ENCODE measurements around the gene ABCC6. TPM values are rescaled to one million over a fixed set of nuclear protein-coding genes. Genes with fewer than 3 reads are reported as not detected.

Gene ABCC6
- total and polyA plus RNA-seq, 10 of the 15 experiments (the other 5 are each of a cell fraction or from before 2014, with no cell fraction given): 0.05 to 0.13 (median 0.06) TPM; not detected in 5

DNA sequence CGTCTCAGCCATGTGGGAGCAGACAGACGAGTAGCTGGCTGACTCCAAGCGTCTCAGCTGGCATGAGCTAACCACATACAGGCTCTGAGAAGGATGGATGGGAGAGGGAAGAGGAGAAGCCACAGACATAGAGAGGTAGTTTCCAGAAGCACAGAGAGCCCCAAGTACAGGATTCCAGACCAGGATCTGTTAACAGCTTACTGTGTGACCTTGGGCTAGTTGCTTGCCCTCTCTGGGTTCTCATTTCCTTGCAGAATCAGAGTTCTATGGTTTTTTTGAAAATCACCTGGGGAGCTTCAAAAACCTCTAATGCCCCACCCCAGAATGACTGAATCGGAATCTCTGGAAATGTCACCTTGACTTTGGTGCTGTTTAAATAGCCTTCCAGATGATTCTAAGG is 60.2 kb downstream of the ABCC6 start:
- no TSS peak for BruUV-seq (replicated peaks)
- no peaks in the 10 kb centered on the region for H3K4me1 ChIP-seq (ENCODE audit: control insufficient read depth, insufficient read depth, low read length)
- ChIA-PET CTCF (interaction anchor here (1.2 kb wide), 1 partner anchor 25 kb away, joined by 4 read pairs; no protein-coding TSS in a partner anchor), SMC1A (ENCODE audit: uncharacterized antibody, unreplicated experiment) (no interaction called here), POLR2A (interaction anchor here (0.6 kb wide), 1 partner anchor 274 kb away, joined by 4 read pairs; no protein-coding TSS in a partner anchor), RAD21 (ENCODE audit: unreplicated experiment) (no interaction called here)
- no peaks in the 10 kb centered on the region for H3K36me3 ChIP-seq (ENCODE audit: control insufficient read depth in 2 of 2, insufficient read depth in 2 of 2, low read length in 1 of 2)
- H3K9ac ChIP-seq (ENCODE audit: control insufficient read depth, insufficient read depth, low read length): no peak overlapping the region
- no peaks in the 10 kb centered on the region for H3K27me3 ChIP-seq (replicated peaks in 1 of 2; ENCODE audit: control insufficient read depth in 2 of 2, insufficient read depth in 2 of 2, low read length in 1 of 2)
- no peak overlapping the region for H3K4me2 ChIP-seq (ENCODE audit: control insufficient read depth, insufficient read depth)
- in situ Hi-C loops (cut with MboI): no loop called here
- no peak for FAIRE-seq
- H3K4me3 ChIP-seq: no peak overlapping the region
- intact Hi-C loops (cut with micrococcal nuclease; ENCODE audit: unreplicated experiment): no loop called here
- TF ChIP-seq GABPA (IDR thresholded peaks at IDR 0.05; ENCODE audit: low read depth) (no peak), IKZF2 (IDR thresholded peaks at IDR 0.05) (no peak), POLR2AphosphoS5 (IDR thresholded peaks at IDR 0.05; ENCODE audit: low read length) (no peak)
- no peaks in the 10 kb centered on the region for H4K20me1 ChIP-seq (ENCODE audit: control insufficient read depth, insufficient read depth)
- peaks cover 7% of the 10 kb centered on the region; the same call in 2 of the 3 replicates for H3K9me3 ChIP-seq (replicated peaks; ENCODE audit: control insufficient read depth, insufficient read depth, low read length)
- ATAC-seq: no peak
- no peaks in the 10 kb centered on the region for H3K79me2 ChIP-seq (ENCODE audit: control insufficient read depth, insufficient read depth, low read length)
- H2AFZ ChIP-seq (ENCODE audit: control insufficient read depth, low read depth, low read length): no peak overlapping the region
- 23% methylated on average over 4 of the region's 4 CpGs for WGBS (ENCODE audit: insufficient coverage, insufficient replicate concordance, low lambda C conversion rate, missing lambda C conversion rate)
- no peak for DNase-seq (ENCODE audit: low read depth, low spot score)
- H3K27ac ChIP-seq (ENCODE audit: control insufficient read depth, insufficient read depth): no peak overlapping the region

DNA sequence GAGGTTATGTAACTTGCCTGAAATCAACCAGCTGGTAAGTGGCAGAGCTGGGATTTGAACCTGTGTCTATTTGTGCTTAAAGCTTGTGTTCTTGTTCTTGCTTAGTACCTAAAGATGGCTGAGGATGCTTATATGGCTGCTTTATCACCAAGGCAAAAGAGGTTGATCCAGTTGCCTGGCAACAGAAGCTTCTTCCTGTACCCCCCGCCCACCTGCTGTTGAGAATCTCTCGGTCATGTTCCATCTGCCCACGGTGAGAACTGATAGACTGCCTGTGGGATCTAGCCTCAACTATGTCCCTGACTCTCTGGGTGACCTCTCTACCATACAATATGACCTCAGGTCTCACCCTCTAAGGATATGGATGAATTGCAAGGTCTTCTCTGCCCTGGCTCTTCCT is 60.7 kb downstream of the ABCC6 start:
- SMC1A ChIA-PET (ENCODE audit: uncharacterized antibody, unreplicated experiment): no interaction called here
- Histone ChIP-seq H3K4me2 (ENCODE audit: control insufficient read depth, insufficient read depth) (no peak overlapping the region), H3K36me3 (ENCODE audit: control insufficient read depth in 2 of 2, insufficient read depth in 2 of 2, low read length in 1 of 2) (no peaks in the 10 kb centered on the region), H2AFZ (ENCODE audit: control insufficient read depth, low read depth, low read length) (no peak overlapping the region), H3K9ac (ENCODE audit: control insufficient read depth, insufficient read depth, low read length) (no peak overlapping the region), H3K79me2 (ENCODE audit: control insufficient read depth, insufficient read depth, low read length) (no peaks in the 10 kb centered on the region), H4K20me1 (ENCODE audit: control insufficient read depth, insufficient read depth) (no peaks in the 10 kb centered on the region), H3K27me3 (replicated peaks in 1 of 2; ENCODE audit: control insufficient read depth in 2 of 2, insufficient read depth in 2 of 2, low read length in 1 of 2) (no peaks in the 10 kb centered on the region), H3K4me3 (no peak overlapping the region), H3K4me1 (ENCODE audit: control insufficient read depth, insufficient read depth, low read length) (no peaks in the 10 kb centered on the region), H3K27ac (ENCODE audit: control insufficient read depth, insufficient read depth) (no peak overlapping the region), H3K9me3 (replicated peaks; ENCODE audit: control insufficient read depth, insufficient read depth, low read length) (peaks cover 7% of the 10 kb centered on the region; the same call in 2 of the 3 replicates)
- DNase-seq (ENCODE audit: low read depth, low spot score) (no peak), FAIRE-seq (no peak), ATAC-seq (no peak)
- intact Hi-C loops (cut with micrococcal nuclease; ENCODE audit: unreplicated experiment) (no loop called here), in situ Hi-C loops (cut with MboI) (no loop called here)
- RAD21 ChIA-PET (ENCODE audit: unreplicated experiment): no interaction called here
- POLR2A ChIA-PET: no interaction called here
- BruUV-seq (replicated peaks): no TSS peak
- TF ChIP-seq DPF2 (IDR thresholded peaks at IDR 0.05) (no peak), CHD4 (IDR thresholded peaks at IDR 0.05) (no peak), ZBTB33 (IDR thresholded peaks at IDR 0.05) (no peak), EED (IDR thresholded peaks at IDR 0.05; ENCODE audit: low read depth) (no peak), SMC3 (IDR thresholded peaks at IDR 0.05; ENCODE audit: borderline replicate concordance, low read length) (no peak), ZZZ3 (IDR thresholded peaks at IDR 0.05; ENCODE audit: control insufficient read depth, insufficient read length, low read depth) (no peak), PRDM15 (CRISPR knock-in tag; IDR thresholded peaks at IDR 0.05) (no peak), SREBF2 (IDR thresholded peaks at IDR 0.05; ENCODE audit: low read length) (no peak)
- TF ChIP-seq, protein P1, sequence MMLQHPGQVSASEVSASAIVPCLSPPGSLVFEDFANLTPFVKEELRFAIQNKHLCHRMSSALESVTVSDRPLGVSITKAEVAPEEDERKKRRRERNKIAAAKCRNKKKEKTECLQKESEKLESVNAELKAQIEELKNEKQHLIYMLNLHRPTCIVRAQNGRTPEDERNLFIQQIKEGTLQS (IDR thresholded peaks at IDR 0.05; ENCODE audit: borderline replicate concordance, extremely low read depth, low read depth, low read length): no peak
- WGBS (ENCODE audit: insufficient coverage, insufficient replicate concordance, low lambda C conversion rate, missing lambda C conversion rate): 20% methylated on average over 3 of the region's 3 CpGs
- CTCF ChIA-PET: interaction anchor here (1.2 kb wide), 1 partner anchor 26 kb away, joined by 4 read pairs; no protein-coding TSS in a partner anchor

Data from GM12878 (cell line).